Activated naive CD8-positive, alpha-beta T cell (primary cell): ENCODE measurements around the gene RXRA.
"Not testable (repeated sequence)": the region's sequence is repeated elsewhere in the genome, so short reads cannot be mapped to it uniquely, and the experiment has no call there.

Source experiments
- H3K27ac Mint-ChIP-seq: one replicate; pipeline ENCODE4 v1.8.0; 2021; ENCODE audit warnings: mixed read lengths
- H3K27me3 Mint-ChIP-seq: one replicate; pipeline ENCODE4 v1.8.0; 2021; ENCODE audit warnings: mixed read lengths
- H3K36me3 Mint-ChIP-seq: one replicate; pipeline ENCODE4 v1.8.0; 2021; ENCODE audit warnings: mixed read lengths
- H3K4me1 Mint-ChIP-seq: one replicate; pipeline ENCODE4 v1.8.0; 2021; ENCODE audit warnings: low read depth, mixed read lengths
- H3K4me3 Mint-ChIP-seq: one replicate; pipeline ENCODE4 v1.8.0; 2021; ENCODE audit warnings: mild to moderate bottlenecking, mixed read lengths
- H3K9me3 Mint-ChIP-seq: one replicate; pipeline ENCODE4 v1.8.0; 2021; ENCODE audit warnings: low read depth, mixed read lengths

The RXRA gene

DNA sequence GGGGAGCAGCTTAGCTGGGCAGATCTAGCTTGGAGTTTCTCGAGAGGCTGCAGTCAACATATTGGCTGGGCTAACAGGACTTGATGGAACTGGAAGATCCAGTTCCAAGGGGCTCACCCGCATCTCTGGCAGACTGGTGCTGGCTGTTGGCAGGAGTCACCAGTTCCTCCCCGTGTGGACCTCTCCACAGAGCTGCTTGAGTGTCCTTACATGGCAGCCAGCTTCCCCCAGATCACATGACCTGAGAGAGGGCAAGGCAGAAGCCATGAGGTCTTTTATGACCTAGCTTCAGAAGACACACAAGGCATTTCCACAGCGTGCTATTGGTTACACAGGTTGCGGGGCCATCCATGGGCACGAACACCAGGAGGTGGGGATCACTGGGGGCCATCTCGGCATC is 26.4 kb upstream of the RXRA start:
- Mint-ChIP-seq H3K4me3 (no peak overlapping the region), H3K27ac (no peak overlapping the region), H3K36me3 (no peaks in the 10 kb centered on the region), H3K9me3 (no peaks in the 10 kb centered on the region), H3K4me1 (peaks cover 9% of the 10 kb centered on the region), H3K27me3 (peaks cover 1% of the 10 kb centered on the region)

DNA sequence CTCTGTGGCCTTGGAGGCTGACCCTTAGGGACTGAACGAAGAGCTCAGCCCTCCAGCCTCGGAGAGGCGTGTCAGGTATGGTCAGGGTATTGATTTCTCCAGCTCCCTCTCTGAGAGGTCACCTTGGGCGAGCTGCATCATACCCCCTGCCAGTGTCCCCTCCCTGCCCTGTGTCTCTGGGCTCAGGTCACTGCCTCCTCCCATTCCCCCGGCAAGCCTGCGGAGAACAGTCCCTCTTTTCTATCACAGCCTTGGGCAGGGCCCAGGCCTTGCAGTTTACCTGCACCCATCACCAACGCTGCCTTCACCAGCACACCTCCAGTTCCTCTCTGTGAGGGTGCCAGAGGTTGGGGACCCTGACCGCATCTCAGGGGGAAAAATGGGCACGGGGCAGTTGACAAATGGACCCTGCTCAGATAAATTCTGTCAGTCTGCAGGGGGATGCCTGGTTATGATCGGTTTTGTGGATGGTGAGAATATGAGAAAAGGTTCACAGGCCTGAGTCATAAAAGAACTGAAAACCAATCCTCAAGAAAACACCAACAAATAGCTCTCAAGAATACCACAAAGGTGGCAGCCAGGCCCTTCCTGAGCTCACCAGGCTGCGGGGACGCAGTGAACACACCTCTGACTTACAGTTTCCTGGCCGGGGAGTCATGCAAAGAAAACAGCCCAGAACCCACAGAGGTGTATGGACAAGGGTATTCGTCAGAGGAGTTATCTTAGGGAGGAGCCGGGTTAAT is 24.7 kb upstream of the RXRA start:
- Mint-ChIP-seq H3K36me3 (no peaks in the 10 kb centered on the region), H3K27ac (no peak overlapping the region), H3K27me3 (peaks cover 1% of the 10 kb centered on the region), H3K9me3 (no peaks in the 10 kb centered on the region), H3K4me1 (peaks cover 9% of the 10 kb centered on the region), H3K4me3 (no peak overlapping the region)

DNA sequence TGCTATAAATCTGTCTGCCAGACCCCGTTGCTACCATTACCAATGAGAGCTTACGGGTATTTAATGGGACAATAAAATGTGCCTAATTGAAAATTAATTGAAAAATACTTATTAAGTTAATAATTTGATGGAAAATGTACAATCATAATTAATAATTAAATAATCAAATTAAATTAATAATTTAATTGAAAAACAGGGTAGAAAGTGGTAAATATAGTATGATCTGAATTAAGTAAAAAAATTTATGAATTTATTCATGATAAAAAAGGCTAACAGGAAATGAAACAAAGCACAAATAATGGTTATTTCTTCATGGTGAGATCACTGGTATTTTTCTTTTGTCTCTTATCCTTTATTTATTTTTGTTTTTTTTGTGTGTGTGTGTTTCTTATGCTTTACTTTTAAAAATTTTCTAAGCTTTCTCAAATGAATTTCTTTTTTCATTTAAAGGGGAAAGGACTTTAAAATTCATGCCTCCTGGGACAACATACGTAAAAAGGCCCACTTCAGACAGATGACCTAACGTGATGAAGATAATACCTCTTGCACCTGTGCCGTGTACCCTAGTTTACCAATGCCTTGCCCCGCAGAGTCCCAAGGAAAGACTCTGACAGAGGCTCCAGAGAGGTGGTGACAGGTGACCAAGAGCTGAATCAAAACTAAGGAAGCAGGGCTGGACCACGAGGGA is 24.0 kb upstream of the RXRA start:
- no peaks in the 10 kb centered on the region for H3K9me3 Mint-ChIP-seq
- H3K4me3 Mint-ChIP-seq, result no peak overlapping the region
- no peak overlapping the region for H3K27ac Mint-ChIP-seq

DNA sequence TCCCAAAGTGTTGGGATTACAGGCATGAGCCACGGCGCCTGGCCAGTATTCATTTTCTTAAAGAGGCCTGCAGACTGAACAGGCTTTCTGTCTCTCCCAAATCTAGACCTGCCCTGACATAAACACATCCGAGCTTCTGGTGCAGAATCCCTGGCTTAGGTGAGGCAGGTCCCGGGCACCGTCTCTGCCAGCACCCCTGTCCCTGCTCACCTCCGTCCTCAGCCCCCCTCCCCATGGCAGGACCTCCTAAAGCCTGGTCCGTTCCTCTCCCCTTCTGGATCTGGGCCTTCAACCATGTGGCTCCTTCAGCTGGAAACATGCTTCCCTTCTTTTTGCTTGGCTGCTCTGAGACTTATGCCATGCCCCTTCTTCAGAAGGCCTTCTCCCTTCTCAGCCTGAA is 22.7 kb upstream of the RXRA start:
- Mint-ChIP-seq H3K27ac (no peak overlapping the region), H3K9me3 (no peaks in the 10 kb centered on the region), H3K36me3 (no peaks in the 10 kb centered on the region), H3K4me3 (no peak overlapping the region), H3K4me1 (peaks cover 9% of the 10 kb centered on the region), H3K27me3 (peaks cover 1% of the 10 kb centered on the region)

More for the DNA sequence above, 24.0 kb upstream of the RXRA start:
- Mint-ChIP-seq H3K4me1 (peaks cover 9% of the 10 kb centered on the region), H3K27me3 (peaks cover 1% of the 10 kb centered on the region), H3K36me3 (no peaks in the 10 kb centered on the region)

DNA sequence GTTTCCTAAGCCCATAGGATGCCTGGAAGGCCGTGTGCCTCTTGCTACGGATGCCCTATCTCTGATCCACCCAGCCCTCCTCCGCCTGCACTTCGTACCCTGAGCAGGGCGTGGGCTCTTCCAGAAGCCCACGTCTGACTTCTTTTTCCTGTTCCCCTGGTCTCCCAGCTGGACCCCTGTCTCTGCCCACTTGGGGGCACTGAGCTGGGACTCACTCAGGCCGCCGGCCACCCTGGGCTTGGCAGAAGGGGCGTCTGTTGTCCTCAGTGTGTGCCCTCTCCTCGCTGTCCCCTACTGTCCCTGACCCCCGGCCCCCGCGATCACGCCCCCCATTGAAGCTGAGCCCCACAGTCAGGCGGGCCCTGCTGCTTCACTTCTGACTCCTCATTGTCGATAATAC is 22.0 kb upstream of the RXRA start:
- H3K36me3 Mint-ChIP-seq, result no peaks in the 10 kb centered on the region
- peaks cover 9% of the 10 kb centered on the region for H3K4me1 Mint-ChIP-seq
- no peak overlapping the region for H3K27ac Mint-ChIP-seq
- no peaks in the 10 kb centered on the region for H3K9me3 Mint-ChIP-seq
- peaks cover 1% of the 10 kb centered on the region for H3K27me3 Mint-ChIP-seq
- H3K4me3 Mint-ChIP-seq, result no peak overlapping the region

DNA sequence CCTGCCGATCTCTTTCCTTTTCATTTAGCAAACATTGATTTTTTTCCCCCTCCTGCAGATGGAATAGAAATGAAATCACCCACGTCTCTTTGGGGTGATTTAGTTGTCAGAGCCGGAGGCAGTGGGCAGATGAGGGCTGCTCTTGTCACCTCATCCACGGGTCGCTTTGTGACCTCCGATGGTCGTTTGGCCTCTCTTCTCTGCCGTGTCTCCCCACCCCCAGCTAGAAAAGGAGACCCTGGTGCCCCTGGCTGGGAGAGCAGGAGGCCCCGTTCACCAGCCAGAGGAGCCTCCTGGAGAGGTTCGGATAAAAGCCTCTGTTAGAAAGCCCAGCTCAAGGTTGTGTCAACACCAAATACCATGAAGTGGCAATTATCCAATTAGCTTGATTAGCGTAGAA is 21.6 kb upstream of the RXRA start:
- Mint-ChIP-seq H3K4me1 (peaks cover 9% of the 10 kb centered on the region), H3K4me3 (no peak overlapping the region), H3K27ac (no peak overlapping the region), H3K9me3 (no peaks in the 10 kb centered on the region), H3K27me3 (peaks cover 1% of the 10 kb centered on the region), H3K36me3 (no peaks in the 10 kb centered on the region)

DNA sequence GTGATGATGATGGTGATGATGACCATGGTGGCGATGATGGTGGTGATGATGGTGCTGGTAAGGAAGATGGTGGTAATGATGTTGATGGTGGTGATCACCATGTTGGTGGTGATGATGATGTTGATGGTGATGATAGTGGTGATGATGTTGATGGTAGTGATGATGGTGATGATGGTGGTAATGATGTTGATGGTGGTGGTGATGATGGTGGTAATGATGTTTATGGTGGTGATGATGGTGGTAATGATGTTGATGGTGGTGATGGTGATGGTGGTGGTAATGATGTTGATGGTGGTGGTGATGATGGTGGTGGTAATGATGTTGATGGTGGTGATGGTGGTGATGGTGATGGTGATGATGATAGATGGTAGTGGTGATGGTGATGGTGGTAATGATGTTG is 20.7 kb upstream of the RXRA start:
- Mint-ChIP-seq H3K27ac (no peak overlapping the region), H3K27me3 (peaks cover 1% of the 10 kb centered on the region), H3K36me3 (no peaks in the 10 kb centered on the region), H3K4me1 (peaks cover 9% of the 10 kb centered on the region), H3K4me3 (no peak overlapping the region), H3K9me3 (no peaks in the 10 kb centered on the region)

DNA sequence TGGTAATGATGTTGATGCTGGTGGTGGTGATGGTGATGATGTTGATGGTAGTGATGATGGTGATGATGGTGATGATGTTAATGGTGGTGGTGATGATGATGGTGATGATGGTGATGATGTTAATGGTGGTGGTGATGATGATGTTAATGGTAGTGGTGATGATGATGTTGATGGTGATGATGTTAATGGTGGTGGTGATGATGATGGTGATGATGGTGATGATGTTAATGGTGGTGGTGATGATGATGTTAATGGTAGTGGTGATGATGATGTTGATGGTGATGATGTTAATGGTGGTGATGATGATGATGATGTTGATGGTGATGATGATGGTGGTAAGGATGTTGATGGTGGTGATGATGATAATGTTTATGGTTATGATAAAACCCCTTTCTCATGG is 20.2 kb upstream of the RXRA start:
- not testable (repeated sequence) for H3K27me3 Mint-ChIP-seq, H3K9me3 Mint-ChIP-seq, H3K36me3 Mint-ChIP-seq, H3K27ac Mint-ChIP-seq, H3K4me3 Mint-ChIP-seq, H3K4me1 Mint-ChIP-seq

DNA sequence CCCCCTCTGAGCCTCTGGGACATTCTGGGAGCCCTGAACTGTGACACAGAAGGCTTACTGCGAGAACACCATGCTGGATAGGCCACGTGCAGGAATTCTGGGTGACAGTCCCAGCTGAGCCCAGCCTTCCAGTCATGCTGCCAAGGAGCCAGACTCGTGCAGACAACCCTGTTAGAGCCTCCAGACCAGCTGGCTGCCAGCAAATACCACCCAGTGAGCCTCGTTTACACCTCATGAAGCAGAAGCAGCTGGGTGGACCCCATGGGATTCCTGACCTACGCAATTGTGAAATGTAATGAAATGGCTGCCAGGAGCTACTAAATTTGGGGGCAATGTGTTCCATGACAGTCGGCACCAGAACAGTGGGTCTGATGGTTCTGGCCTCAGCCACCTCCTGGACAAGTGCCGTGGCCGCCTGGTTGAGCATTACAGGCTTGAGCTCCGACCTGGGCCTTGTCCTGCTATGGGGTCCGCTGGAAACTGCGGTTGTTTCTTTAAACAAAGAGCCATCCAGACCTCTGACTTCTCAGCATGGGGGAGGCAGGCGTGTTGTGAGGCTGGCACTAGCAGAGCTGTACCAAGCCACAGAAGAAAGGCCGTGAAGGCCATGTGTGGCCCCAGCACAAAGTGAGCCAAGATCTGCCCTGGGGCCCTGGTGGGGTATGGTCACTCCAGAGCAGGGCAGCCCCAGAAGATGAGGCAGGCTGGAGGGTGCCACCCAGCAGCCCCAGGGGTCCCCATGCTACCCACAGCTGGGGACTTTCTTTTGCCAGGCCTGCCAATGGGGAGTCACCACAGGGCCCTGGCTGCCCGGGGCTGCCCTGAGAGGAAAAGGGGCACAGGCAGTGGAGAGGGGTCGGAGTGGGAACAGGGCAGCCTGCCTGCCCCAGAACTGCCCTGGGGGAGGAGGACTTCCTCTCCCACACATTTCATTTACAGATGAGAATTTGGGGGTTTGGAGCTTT is 19.3 kb upstream of the RXRA start:
- Mint-ChIP-seq H3K27me3 (peaks cover 1% of the 10 kb centered on the region), H3K27ac (no peak overlapping the region), H3K9me3 (no peaks in the 10 kb centered on the region), H3K36me3 (no peaks in the 10 kb centered on the region), H3K4me3 (no peak overlapping the region), H3K4me1 (peaks cover 3% of the 10 kb centered on the region)

DNA sequence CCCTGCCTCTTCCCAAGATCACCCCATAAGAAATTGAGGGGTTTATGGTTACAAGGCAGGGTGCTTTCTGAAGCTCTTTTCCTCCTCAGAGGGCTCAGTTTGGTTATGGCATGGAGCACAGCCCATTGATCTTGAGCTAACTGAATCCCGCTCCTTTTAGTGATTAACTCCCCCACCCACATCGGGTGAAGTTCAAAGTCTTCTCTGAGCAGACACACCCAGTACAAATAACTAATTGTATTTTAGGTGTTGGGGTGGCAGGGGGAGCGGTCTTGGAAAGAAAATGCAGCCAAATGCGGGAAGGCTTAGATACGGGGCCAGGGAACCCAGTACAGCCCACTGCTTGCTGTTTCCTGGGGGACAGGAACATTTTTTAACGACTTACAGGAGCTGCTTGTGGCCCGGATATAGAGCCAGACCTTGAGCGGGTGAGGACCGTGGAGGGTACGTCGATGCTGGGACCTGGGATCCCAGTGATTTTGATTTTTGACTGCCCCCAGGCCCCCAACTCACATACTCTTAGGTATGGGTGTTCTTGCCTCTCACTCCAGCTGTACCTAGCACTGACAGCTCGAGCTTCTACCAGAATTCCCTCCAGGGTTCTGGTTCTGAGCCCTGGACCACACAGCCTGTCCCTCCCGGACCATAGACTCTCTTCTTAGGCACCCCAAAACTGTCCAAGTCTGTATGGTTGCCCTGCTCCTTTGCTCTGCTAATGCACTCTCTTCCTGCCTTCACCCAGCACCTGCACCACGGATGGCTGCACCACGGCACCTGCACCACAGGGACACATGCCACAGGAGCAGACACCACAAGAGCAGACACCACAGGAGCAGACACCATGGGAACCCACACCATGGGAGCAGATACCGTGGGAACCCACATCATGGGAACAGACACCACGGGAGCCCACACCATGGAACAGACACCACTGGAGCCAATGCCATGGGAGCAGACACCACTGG is 18.3 kb upstream of the RXRA start:
- Mint-ChIP-seq H3K27me3 (peaks cover 1% of the 10 kb centered on the region), H3K27ac (no peak overlapping the region), H3K4me1 (no peaks in the 10 kb centered on the region), H3K4me3 (no peak overlapping the region), H3K36me3 (no peaks in the 10 kb centered on the region), H3K9me3 (no peaks in the 10 kb centered on the region)

DNA sequence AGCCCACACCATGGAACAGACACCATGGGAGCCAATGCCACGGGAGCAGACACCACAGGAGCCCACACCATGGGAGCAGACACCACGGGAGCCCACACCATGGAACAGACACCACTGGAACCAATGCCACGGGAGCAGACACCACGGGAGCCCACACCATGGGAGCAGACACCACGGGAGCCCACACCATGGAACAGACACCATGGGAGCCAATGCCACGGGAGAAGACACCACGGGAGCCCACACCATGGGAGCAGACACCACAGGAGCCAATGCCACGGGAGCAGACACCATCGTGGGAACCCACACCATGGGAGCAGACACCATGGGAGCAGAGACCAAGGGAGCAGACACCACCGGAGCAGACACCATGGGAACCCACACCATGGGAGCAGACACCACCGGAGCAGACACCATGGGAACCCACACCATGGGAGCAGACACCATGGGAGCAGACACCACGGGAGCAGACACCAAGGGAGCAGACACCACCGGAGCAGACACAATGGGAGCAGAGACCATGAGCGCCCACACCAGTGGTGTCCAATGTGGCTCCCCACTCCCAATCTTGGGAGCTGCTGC is 17.5 kb upstream of the RXRA start:
- not testable (repeated sequence) for H3K27ac Mint-ChIP-seq, H3K36me3 Mint-ChIP-seq, H3K4me1 Mint-ChIP-seq, H3K9me3 Mint-ChIP-seq, H3K4me3 Mint-ChIP-seq, H3K27me3 Mint-ChIP-seq

DNA sequence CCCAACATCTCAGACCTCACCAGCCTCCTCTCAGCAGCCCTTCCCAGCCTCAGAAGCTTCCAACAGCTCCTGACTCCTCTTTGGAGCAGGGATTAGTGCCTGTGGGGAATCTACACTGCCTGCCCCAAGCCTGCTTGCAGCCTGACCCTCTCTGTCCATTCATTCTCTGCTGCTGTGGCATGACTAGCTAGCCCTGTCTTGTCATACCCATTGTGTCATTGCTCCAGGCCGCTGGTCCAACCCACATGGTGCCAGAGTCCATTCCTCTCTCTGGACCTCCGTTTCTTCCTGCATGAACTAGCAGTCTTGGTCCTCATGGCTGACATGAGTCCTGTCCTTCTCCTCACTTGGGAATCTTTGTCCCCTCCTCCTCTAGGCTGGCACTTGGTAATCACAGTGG is 12.8 kb upstream of the RXRA start:
- H3K27me3 Mint-ChIP-seq, result no peaks in the 10 kb centered on the region
- H3K9me3 Mint-ChIP-seq, result no peaks in the 10 kb centered on the region
- no peaks in the 10 kb centered on the region for H3K4me1 Mint-ChIP-seq
- no peak overlapping the region for H3K27ac Mint-ChIP-seq
- H3K36me3 Mint-ChIP-seq, result no peaks in the 10 kb centered on the region
- H3K4me3 Mint-ChIP-seq, result no peak overlapping the region

DNA sequence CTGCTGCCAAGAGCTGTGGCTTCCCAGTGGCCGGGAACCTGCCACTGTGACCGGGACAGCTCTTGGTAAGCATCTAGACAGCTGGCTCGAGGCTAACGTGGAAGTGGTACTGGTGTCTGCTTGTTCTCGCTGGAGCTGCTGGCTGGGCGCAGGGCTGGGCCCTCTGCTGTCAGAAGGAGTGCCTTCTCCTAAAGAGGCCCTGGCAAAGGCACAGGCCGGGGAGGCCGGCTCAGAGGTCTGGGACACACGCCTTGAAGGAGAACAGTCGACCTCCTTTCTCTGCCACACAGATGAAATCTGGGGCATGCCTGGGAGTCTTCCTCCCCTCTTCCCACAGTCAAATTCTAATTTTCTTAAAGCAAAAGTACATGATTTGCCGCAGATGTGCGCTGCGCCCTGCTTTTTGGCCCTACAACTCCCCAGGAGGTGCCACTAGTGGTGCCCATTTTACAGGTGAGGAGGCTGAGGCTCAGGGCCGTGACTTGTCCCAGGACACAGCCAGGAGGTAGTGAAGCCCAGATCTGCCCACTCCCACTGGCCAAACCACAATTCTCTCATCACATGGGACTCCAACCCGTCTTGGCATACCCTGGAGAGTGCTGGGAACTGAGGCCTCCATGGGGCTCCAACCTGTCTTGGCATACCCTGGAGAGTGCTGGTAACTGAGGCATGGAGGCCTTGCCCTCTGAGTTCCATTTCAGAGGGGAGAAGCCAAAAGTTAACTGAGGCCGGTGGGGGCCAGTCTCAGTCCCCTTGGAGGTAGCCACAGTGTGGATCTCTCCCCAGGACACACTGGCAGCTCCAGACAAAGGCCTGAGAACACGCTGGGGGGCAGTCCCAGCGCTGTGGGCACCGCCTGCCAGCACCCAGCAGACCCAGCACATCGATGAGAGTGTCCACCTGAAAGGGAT is 12.0 kb upstream of the RXRA start:
- H3K4me1 Mint-ChIP-seq, result no peaks in the 10 kb centered on the region
- H3K27me3 Mint-ChIP-seq, result no peaks in the 10 kb centered on the region
- no peaks in the 10 kb centered on the region for H3K36me3 Mint-ChIP-seq

More for the DNA sequence above, 12.0 kb upstream of the RXRA start:
- Mint-ChIP-seq H3K27ac (no peak overlapping the region), H3K4me3 (no peak overlapping the region), H3K9me3 (no peaks in the 10 kb centered on the region)
